Hematopoietic multipotent progenitor cell treated with erythropoietin and hydrocortisone succinate and interleukin-3 and kit ligand, for 17 days (in vitro differentiated cells): Measurements from ENCODE around the gene ANKRD10.
A peak's percentile ranks its signal among the peaks of the same experiment; 100 is the strongest.

Experiments
- DNase-seq: peaks from one replicate; pipeline ENCODE4 v3.0.0-alpha.2; 2015; ENCODE audit warnings: low spot score

The ANKRD10 gene

GRCh38 chr13:110885966-110886869 lies 28.7 kb downstream of the ANKRD10 start:
- no peak for DNase-seq

GRCh38 chr13:110885516-110885915 lies 29.4 kb downstream of the ANKRD10 start:
- no peak for DNase-seq

GRCh38 chr13:110884517-110884916 lies 30.4 kb downstream of the ANKRD10 start:
- DNase-seq: no peak

GRCh38 chr13:110883542-110883941 lies 31.3 kb downstream of the ANKRD10 start:
- no peak for DNase-seq

GRCh38 chr13:110882972-110883371 lies 31.9 kb downstream of the ANKRD10 start:
- DNase-seq: no peak

GRCh38 chr13:110881839-110882627 lies 32.8 kb downstream of the ANKRD10 start:
- DNase-seq: no peak

- no peak for DNase-seq
These were observed 34.2 kb downstream of the ANKRD10 start for GRCh38 chr13:110880627-110881026.

GRCh38 chr13:110879482-110879881 lies 35.4 kb downstream of the ANKRD10 start:
- no peak for DNase-seq

- DNase-seq: no peak
These were observed 37.1 kb downstream of the ANKRD10 start for GRCh38 chr13:110877737-110878258.

GRCh38 chr13:110876609-110877008 lies 38.3 kb downstream of the ANKRD10 start:
- no peak for DNase-seq

- DNase-seq: no peak
These were observed 39.6 kb downstream of the ANKRD10 start for GRCh38 chr13:110875241-110875640.

- DNase-seq: peak; percentile 10
These were observed 40.3 kb downstream of the ANKRD10 start for GRCh38 chr13:110874508-110874960.

GRCh38 chr13:110873639-110874507 lies 41.0 kb downstream of the ANKRD10 start:
- DNase-seq: no peak

- no peak for DNase-seq
These were observed 41.9 kb downstream of the ANKRD10 start for GRCh38 chr13:110872768-110873638.

- no peak for DNase-seq
These were observed 42.7 kb downstream of the ANKRD10 start for GRCh38 chr13:110872034-110872767.

- DNase-seq: peak; percentile 34
These were observed 44.8 kb downstream of the ANKRD10 start for GRCh38 chr13:110869805-110870706.

GRCh38 chr13:110869231-110869804 lies 45.6 kb downstream of the ANKRD10 start:
- no peak for DNase-seq

- DNase-seq: no peak
These were observed 46.1 kb downstream of the ANKRD10 start for GRCh38 chr13:110868720-110869119.

GRCh38 chr13:110867380-110867779 lies 47.5 kb downstream of the ANKRD10 start:
- DNase-seq: no peak
